GM23338 (cell line): ENCODE results near the gene AQP6.

Experiments
- CREB1 ChIP-seq: fragments of 250-450 bp; sonication (Bioruptor Pico); IDR thresholded peaks from 2 replicates; pipeline ENCODE4 v1.5.0; 2020; ENCODE audit warnings: low read depth, mild to moderate bottlenecking, moderate library complexity
- CTCF ChIP-seq, 2 experiments: fragments of 200-600 bp in 1 of 2; sonication (generic) in 1 of 2; conservative IDR thresholded peaks; 2 replicates each; pipeline versions ENCODE4 v1.5.1 to v1.6.1; 2016 to 2017; ENCODE audit warnings: antibody characterized with exemption in 2 of 2, low read depth in 2 of 2, mild to moderate bottlenecking in 2 of 2, moderate library complexity in 1 of 2
- ETS1 ChIP-seq: IDR thresholded peaks from 2 replicates; pipeline ENCODE4 v1.6.1; 2016; ENCODE audit warnings: antibody characterized with exemption
- EZH2 ChIP-seq: fragments of 200-600 bp; sonication (generic); IDR thresholded peaks from one replicate; pipeline ENCODE4 v1.8.0; 2017; ENCODE audit warnings: antibody characterized with exemption, mild to moderate bottlenecking, low read depth; ENCODE audit not compliant: unreplicated experiment
- EZH2phosphoT487 ChIP-seq: fragments of 200-600 bp; sonication (generic); IDR thresholded peaks from one replicate; pipeline ENCODE4 v1.8.1; 2018; ENCODE audit warnings: antibody characterized with exemption; ENCODE audit not compliant: unreplicated experiment
- JUNB ChIP-seq: IDR thresholded peaks from one replicate; pipeline ENCODE4 v1.6.1; 2016; ENCODE audit warnings: antibody characterized with exemption; ENCODE audit not compliant: unreplicated experiment
- NANOG ChIP-seq: IDR thresholded peaks from 2 replicates; pipeline ENCODE4 v1.6.1; 2016; ENCODE audit warnings: antibody characterized with exemption, borderline replicate concordance
- POLR2AphosphoS5 ChIP-seq: IDR thresholded peaks from 2 replicates; pipeline ENCODE4 v1.6.1; 2016; ENCODE audit warnings: antibody characterized with exemption, low read depth
- REST ChIP-seq: IDR thresholded peaks from one replicate; pipeline ENCODE4 v1.6.1; 2018; ENCODE audit warnings: antibody characterized with exemption; ENCODE audit not compliant: unreplicated experiment
- STAT1 ChIP-seq: IDR thresholded peaks from one replicate; pipeline ENCODE4 v1.6.1; 2016; ENCODE audit warnings: antibody characterized with exemption; ENCODE audit not compliant: unreplicated experiment
- ZNF114 ChIP-seq: fragments of 250-450 bp; sonication (Bioruptor Pico); IDR thresholded peaks from 2 replicates; pipeline ENCODE4 v1.5.0; 2020; ENCODE audit warnings: mild to moderate bottlenecking, moderate library complexity

- TF ChIP-seq CTCF (conservative IDR thresholded peaks at IDR 0.05; ENCODE audit: low read depth in 2 of 2) (no peak), EZH2 (no peak), REST (no peak), NANOG (no peak), EZH2phosphoT487 (no peak), STAT1 (no peak), JUNB (no peak), POLR2AphosphoS5 (no peak), ETS1 (no peak), CREB1 (CRISPR knock-in tag) (no peak), ZNF114 (no peak)
These were observed 40.7 kb upstream of the AQP6 start for GRCh38 chr12:49932023-49932422.
